Choroid plexus epithelial cell (primary cell): ENCODE measurements around the gene TPD52L2.
A peak's percentile ranks its signal among the peaks of the same experiment; 100 is the strongest.
"Not testable (repeated sequence)": the region's sequence is repeated elsewhere in the genome, so short reads cannot be mapped to it uniquely, and the experiment has no call there.

ENCODE experiments used
- DNase-seq: peaks from one replicate; pipeline ENCODE4 v3.0.0-alpha.2; 2010; ENCODE audit warnings: low read depth
- H3K4me3 ChIP-seq: 2 replicates; pipeline ENCODE4 v1.5.1; 2011; ENCODE audit warnings: low read depth, mild to moderate bottlenecking, control low read depth, low read length, moderate library complexity
- TF ChIP-seq, protein P1 (sequence below): conservative IDR thresholded peaks from 2 replicates; pipeline ENCODE4 v1.5.1; 2011; ENCODE audit warnings: low read depth, mild to moderate bottlenecking, control low read depth, inconsistent platforms, low read length, moderate library complexity

Gene TPD52L2

GRCh38 chr20:63848003-63848911, 16.8 kb upstream of the TPD52L2 start:
- no peak overlapping the region for H3K4me3 ChIP-seq
- TF ChIP-seq, protein P1, sequence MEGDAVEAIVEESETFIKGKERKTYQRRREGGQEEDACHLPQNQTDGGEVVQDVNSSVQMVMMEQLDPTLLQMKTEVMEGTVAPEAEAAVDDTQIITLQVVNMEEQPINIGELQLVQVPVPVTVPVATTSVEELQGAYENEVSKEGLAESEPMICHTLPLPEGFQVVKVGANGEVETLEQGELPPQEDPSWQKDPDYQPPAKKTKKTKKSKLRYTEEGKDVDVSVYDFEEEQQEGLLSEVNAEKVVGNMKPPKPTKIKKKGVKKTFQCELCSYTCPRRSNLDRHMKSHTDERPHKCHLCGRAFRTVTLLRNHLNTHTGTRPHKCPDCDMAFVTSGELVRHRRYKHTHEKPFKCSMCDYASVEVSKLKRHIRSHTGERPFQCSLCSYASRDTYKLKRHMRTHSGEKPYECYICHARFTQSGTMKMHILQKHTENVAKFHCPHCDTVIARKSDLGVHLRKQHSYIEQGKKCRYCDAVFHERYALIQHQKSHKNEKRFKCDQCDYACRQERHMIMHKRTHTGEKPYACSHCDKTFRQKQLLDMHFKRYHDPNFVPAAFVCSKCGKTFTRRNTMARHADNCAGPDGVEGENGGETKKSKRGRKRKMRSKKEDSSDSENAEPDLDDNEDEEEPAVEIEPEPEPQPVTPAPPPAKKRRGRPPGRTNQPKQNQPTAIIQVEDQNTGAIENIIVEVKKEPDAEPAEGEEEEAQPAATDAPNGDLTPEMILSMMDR, result no peak
- DNase-seq, result no peak

GRCh38 chr20:63850689-63851547, 14.2 kb upstream of the TPD52L2 start:
- H3K4me3 ChIP-seq, result no peak overlapping the region
- TF ChIP-seq, protein P1, result no peak
- no peak for DNase-seq

GRCh38 chr20:63851548-63851943, 13.5 kb upstream of the TPD52L2 start:
- DNase-seq, result not testable (repeated sequence)

DNA sequence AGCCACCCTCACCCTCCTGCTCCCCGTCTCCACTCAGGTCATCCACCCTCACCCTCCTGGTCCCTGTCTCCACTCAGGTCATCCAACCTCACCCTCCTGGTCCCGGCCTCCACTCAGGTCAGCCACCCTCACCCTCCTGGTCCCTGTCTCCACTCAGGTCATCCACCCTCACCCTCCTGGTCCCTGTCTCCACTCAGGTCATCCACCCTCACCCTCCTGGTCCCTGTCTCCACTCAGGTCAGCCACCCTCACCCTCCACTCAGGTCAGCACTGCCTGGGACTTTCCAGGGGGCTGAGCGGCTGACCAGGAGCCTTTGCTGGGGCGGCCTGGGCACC, 11.4 kb upstream of the TPD52L2 start:
- not testable (repeated sequence) for DNase-seq, H3K4me3 ChIP-seq

More at GRCh38 chr20:63851548-63851943, 13.5 kb upstream of the TPD52L2 start:
- H3K4me3 ChIP-seq, result not testable (repeated sequence)

GRCh38 chr20:63854069-63854765, 10.9 kb upstream of the TPD52L2 start:
- H3K4me3 ChIP-seq, result no peak overlapping the region
- DNase-seq, result peak; percentile 56
- TF ChIP-seq, protein P1, result no peak

GRCh38 chr20:63854766-63855362, 10.2 kb upstream of the TPD52L2 start:
- DNase-seq, result no peak
- TF ChIP-seq, protein P1, result no peak
- H3K4me3 ChIP-seq, result peak overlapping the region; percentile 28

DNA sequence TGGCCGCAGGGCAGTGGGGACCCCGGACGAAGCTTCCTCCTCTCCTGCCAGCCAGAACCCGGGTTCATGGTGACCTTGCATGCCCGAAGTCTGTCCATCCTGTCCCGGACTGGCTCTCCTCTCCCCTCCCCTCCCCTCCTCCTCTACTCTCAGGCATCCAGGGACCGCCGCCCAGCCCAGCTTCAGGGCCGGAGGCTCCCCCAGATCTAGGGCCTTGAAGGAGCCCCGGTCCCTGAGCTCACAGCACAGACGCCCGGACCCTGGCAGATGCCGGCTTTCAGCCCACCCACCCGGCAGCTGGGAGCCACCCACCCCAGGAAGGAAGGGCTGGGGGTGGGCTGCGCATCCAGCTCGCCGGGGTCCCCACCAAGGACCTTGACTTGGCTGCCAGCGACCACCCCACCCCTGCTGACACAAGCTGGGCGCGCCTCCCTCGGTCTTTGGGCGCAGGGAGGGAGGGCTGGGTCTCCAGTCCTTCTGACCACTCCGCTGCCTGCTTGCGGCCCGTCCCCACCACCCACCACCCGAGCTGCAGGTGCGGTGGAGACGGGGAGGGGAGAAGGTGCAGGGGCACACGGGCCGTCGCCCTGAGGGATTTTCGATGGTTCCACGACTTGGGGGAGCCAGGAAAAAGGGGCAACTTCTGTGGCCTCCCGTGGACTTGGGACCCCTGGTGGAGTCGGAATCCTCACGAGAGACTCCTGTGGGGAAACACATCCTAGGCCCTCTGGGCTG, 9.5 kb upstream of the TPD52L2 start:
- DNase-seq, result no peak
- peak overlapping the region; percentile 28 for H3K4me3 ChIP-seq
- TF ChIP-seq, protein P1, result no peak
